Right lung (tissue), 5 donors: ENCODE data around the gene LRRFIP1. TPM values are rescaled to one million over a fixed set of nuclear protein-coding genes. Genes with fewer than 3 reads are reported as not detected.

ENCODE experiments used
- DNase-seq, 2 donors: peaks; one replicate each; pipeline ENCODE4 v3.0.0-alpha.2; 2013
- polyA plus RNA-seq, 5 donors: library from polyadenylated mRNA; unstranded; fragments of 120-200 nt; gene quantifications; one replicate each; pipeline versions ENCODE4 v1.2.1 to v1.2.3, GENCODE V29; 2013; ENCODE audit warnings: inconsistent platforms in 1 of 5, low replicate concordance in 1 of 5; ENCODE audit not compliant: insufficient read length in 5 of 5, insufficient read depth in 1 of 5

The LRRFIP1 gene
- polyA plus RNA-seq, 5 donors, result 88.5 to 129 (median 119) TPM

DNA sequence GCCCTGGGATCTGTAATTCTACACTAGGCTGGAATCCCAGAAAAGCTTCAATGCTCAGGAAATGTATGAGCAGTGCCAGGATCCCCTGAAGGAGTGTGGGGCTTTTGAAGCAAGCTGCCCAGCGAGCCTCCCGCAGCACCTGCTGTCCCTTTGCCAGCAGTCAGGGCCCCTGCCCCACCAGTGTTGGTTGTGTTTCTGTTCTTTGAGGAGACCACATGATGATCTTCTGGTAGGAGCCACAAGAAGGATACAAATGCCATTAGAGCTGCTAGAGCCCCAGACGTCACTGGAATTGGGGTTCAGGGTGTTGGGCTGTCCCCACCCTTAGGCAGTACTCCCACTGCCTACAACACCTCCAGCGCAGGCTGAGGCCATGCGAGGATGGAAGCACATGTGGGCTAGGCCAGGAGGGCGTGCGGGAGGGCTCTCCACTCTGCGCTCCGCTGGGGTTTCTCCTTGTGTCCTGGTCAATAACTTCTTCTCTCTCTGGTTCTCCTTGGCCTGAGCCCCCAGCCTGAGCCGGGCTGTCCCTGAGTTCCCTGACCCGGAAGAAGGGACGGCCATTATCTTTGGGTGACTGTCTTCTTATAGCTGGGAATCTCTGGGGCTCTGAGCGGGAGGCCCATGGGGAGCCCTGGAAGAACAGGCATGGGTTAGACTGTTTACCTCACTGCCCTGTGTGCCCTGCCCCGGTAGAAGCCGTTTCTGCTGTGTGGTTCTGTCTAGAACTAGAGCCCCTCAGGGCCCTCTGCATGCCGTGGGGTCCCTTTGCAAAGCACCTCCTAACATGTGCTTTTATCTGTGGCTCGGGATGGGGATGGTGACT, 73.9 kb downstream of the LRRFIP1 start:
- no peak for DNase-seq

DNA sequence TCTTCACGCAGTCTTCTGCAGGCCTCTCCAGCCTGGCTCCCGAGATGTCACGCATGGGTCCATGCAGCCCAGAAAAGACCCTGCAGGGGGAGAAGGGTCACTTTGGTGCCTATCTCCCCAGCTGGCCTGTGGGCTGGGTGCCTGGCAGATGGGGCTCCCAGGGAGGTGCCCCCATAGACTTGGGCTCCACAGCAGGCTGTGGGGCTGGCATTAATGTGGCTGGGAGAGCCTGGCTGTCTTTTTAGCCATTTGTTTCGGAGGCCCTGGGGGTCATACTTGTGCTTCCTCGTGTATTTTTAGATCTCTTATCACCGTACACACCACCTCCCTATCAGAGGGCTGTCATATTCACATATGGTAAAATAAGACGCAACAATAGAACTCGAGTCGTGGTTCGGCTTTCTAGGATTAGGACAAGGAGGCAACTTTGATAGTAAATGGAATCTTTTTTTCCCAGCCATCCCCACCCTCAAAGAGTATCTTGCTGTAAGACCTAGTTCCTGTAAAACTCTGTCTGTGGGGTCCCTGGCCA, 74.5 kb downstream of the LRRFIP1 start:
- DNase-seq, result no peak

DNA sequence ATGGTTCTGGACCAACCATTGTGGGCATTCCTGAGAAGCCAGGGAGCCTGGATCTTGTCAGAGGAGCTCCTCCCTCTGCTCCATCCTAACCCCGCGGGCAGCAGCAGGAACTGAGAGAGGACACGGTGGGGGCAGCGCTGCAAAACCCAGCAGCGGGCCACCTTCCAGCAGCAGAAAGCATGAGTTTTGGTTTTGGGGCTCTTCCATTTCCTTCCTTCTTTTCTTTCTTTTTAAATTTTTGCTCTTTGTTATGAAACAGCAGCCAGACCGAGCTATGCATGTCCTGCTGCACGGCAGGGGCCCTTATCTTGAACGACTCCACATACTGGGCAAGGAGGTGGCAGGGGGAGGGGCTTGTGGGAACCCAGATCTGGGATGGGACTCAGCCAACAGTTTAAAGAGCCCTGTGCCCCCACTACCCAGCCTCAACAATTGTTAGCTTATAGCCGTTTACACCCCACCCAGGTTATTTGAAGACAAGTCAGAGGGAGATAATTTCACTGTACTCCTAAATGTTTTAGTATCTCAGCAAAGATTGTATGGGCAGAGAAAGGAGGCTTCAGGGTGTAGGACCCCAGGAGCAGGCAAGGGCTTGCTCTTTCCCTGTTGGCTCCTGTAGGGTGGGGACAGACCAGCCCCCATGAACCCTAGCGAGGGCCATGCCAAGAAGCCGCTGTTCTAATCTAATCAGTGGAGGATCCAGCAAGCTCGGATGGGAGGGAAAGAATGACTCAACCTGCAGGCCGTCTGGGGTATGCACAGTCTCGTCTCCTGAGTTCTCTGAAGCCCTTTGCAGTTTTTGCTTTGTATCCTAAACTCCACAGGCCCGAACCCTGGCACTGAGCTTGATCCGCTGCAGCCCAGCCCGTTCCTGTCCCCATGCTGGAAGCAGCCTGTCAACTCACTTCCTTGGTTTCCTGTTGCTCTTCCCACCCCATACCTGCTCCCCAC, 75.3 kb downstream of the LRRFIP1 start:
- DNase-seq, result no peak

DNA sequence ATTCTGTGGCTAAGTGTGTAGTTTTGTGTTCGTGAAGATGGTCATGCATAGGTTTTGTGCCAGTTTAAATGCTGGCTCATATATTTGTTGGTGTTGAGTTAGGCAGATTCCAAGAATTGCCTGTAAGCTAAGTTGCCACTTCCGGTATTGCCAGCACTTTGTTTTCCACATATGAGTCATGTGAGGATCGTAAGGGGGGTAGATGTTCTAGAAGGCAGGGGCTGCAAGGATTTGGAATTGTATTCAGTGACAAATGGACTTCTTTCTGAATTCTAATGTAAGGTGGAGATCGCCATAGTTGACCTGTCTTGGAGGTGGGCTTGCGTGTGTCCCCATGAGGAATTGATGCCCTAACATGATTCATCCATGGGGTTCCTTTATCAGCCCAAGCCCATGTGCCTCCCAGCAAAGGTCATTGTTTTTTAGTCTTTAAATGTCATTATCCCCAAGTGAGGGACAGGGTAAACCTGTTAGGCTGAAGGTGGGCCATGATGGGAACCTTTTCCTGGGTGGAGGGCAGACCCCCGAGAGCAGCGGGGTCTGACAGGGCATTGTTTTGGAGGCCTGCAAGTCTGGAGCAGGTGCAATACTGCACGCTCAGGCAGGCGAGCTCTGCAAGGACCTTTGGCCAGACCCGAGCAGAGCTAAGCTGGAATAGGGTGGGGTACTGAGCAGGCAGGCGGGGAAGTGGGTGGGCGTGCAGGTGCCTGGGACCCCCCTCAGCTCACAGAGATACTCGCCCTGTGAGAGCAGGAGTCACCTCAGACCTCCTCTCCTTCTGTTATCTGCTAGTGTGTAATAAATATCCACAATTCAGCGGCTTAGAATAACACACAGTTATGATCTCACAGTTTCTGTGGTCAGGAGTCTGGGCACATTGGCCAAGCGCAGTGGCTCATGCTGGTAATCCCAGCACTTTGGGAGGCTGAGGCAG, 77.4 kb downstream of the LRRFIP1 start:
- no peak for DNase-seq

DNA sequence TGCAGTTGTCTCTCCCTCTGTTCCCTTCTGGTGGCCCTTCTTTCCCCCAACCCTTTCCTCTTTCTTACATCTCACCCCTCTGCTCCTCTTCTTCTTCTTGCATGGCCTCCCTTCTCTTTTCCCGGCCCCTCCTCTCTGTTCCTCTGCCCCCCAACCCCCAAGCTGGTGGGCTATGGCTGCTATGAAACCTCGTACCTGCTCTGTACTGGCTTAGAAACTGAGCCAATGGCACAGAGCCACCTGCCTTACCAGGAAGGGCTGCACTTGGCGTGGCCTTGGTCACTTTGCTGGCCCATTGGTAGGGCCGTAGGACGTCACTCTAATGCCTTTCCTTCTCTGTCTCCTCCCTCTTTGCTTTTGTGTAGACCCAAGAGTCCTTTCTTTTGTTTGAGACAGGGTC, 78.9 kb downstream of the LRRFIP1 start:
- DNase-seq, result no peak

DNA sequence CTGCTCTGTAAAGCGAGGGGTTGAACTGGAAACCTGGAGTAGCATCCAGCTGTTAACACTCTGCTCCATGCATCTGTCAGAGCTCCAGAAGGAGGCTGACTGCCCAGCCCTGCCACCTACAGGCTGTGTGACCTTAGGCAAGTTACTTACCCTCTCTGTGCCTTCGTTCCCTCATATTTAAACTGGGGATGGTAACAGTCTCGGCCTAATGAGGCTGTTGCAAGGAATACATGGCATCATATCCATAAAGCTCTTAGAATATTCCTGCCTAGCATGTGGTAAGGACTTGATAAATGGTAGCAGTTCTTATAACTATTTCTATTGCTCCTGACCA, 80.6 kb downstream of the LRRFIP1 start:
- DNase-seq, result no peak

DNA sequence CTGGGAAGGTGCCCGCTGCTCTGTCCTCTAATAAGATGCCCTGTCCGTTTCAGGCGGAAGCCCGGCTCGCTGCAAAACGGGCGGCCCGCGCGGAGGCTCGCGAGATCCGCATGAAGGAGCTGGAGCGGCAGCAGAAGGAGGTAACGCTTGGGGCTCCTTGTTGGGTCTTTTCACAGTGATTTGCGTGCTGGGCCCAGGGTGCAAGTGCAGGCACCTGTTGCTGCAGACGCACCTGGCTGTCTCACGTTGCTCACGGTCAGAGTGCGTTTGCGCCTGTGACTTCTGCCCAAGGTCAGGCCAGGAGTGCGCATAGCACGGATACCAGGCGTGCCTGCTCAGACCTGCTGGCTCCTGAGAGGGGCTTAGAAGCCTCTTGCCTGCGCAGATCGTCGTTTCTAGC, 81.1 kb downstream of the LRRFIP1 start:
- DNase-seq, result no peak

DNA sequence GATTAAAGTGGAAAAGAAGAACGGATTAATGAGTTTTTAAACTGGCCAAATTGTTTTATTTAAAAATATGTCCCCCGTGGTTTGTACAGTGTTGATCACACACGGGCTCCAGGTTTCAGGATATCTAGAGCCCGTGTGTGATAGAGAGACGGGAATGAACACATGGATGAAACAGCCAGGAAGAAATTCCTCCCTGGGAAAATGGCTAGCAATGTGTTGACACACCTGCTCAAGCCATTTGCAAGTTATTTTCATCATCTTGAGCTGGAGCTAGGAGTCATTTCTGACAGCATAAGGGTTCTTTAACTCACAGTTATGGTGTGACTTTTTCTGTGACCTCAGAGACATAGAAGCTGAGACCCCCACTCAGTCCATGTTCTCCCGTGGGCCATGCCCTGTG, 81.6 kb downstream of the LRRFIP1 start:
- no peak for DNase-seq

DNA sequence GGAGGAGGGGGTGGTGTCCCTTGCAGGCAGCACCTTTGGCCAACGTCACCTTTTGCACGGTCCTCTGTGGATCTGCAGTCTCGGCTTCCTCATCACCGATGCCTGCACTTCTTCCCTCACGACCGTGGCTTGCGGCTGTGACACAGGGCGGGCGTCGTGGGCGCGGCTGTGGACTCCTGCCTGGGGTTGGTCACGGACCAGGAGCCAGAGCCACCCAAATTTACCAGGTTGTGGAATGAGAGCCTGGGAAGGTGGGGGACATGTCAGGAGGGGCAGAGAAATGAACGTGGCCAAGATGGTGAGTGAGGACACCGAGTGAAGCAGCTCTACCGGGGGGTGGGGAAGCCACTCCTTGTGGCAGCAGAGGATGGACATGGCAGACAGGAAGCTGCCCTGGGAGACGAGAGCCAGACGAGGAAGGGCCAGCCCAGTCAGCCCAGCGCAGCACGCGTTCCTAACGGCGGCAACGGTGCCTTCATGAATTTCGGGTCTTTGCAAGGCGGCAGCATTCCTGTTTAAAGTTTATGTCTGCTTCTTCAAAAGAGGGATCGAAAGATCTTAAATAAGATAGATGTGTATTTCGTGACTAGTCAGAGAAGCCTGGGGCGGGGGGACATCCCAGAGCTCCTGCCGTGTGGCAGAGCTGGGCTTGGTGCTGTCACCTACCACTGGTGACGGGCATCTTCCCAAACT, 84.2 kb downstream of the LRRFIP1 start:
- no peak for DNase-seq

DNA sequence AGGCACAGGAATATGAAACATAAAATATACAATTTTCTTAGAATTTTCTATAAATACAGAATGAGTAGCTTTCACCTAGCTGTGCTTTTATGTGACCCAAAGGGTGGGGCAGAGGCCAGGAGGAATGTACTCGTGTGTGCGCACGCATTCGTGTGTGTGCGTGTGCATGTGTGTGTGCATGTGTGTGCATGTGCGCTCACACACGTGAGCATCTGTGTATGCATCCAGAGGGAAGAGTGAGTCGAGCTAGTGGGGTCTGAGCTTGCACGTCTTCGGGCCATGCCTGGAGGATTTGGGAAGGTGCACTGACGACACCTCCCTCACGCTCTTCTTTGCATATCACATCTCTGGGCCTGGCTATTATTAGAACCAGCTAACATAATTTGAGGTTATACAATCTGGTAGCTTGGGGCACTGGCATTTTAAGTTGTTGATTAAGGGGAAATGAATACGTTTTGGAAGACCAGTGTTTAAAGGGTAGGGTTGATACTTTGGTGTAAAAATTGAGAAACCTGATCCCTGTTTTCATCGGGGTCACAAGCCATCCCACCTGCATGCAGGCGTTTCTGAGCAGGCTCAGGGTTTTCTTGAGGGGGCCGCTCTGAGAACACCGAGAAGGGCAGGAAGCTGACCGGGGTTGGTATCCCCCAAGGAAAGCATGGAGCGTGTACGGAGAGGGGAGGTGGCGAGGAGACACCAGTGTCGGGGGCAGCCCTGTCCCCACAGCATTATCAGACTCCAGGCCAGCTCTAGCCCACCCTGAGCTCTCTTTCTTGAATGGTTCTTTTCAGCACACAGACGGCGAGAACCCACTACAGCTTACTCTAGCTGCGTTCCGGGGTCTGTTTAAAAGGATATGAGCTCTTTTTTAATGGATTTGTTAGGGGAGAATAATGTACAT, 85.3 kb downstream of the LRRFIP1 start:
- no peak for DNase-seq

DNA sequence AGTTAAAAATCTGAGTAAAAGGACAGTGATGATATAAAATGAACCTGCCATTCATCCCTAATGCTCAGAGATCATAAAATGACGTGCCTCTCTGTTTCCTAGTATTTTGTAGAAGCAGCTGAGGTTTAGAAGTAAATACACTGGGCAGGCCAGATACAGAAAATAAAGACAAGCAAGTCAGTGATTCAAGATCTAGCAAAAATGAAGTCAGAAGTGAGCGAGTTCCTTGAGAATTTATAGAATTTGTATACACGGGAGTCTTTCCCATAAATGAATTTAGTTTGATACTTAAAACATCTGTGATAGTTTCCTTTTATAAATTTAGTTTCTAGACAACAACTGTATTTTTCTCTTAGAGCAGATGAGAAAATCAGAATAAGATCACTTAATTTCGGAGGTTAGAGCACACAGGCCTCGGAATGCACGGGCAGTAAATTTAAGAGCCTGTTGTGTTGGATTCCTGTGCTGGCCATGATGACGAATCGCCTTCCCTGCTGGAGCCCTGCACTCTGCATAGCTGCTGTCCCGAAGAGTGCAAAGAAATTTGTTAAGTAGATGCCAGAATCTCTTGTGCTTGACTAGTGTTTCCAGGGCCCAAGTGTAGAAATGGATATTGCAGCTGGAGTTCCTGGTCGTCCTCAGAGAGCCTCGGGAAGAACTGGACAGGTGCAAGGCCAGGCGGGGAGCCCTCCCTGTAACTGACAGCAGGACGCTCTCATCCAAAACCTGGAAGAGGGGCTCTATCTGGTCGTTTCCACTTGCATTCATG, 87.5 kb downstream of the LRRFIP1 start:
- no peak for DNase-seq

DNA sequence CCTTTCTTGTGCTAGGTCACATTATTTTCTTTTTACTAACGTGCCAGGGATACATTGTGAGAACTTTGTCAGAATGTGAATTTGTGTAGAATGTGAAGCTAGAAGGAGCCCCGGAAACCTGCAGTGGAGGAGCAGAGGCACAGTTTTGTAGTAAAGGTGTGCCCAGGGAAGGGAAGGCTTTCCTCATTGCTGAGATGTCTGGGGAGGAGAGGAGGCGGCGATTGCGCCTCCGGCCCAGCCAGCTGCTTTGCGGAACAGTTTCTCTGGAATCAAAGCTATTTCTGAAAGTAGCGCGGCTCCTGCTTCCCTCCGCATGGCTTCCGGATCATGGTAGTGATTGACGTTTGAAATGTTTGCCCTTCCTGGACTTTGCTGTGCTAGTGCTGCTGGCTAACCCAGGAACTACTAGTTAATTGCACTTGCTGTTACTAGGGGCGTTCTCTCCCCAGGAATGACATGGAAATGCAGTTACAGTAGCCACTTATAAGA, 88.1 kb downstream of the LRRFIP1 start:
- DNase-seq, result no peak

DNA sequence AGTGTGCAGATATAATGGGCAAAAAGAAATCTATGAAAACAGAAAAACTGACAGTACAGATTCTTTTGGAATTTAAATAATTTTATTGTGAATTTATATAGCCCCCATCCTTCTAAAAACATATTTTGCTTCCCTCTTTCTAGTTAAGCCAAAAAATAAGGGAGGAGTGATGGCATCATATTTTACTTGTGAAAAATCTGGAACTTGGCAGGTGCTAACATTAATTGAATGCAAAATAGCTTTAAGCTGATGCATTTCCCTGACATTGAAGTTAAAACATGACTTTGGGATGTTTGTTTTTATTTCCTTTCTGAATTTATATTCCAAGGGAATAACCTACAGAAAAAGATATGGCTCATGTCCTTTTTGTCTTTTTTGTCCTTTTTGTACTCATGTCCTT, 88.6 kb downstream of the LRRFIP1 start:
- DNase-seq, result no peak

DNA sequence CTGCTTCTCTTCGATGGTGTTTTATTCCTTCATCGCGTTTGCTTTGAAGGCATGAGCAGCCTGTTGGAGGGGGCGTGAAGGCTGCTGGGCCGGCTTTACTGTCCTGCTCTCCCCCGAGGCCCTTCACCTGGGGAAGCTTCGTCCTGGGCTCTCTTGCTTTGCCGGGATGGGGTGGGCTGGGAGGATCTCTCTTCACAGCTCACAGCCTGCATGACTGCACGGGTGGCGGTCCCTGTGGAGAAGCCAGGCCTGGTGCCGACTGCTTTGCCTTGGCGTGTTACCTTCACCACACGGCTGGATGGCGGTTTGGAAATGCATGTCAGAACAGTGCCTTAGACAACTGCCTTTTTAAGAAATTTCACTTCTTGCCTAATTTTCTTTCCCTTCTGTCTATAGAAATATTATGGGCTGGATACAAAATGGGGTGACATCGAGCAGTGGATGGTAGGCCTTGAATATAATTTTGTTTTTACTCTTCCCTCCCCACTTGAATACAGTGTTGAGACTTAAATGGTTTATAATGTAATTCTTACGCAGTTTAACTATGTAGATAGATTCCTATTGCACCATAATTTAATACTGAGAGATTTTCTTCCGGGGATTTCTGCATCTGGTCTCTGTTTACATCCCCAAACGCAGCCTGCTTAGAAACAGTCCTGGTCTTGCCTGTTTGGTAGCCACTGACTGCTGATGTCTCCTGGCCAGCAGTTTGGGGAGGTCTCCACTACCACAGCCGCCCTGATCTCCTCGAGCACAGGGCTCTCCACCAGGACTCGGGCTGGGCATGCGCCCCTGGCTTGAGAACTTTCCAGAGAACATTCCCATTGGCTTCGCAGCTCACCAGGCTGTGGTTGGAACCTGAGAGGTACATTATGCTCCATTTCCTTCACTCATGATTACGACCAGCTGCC, 90.2 kb downstream of the LRRFIP1 start:
- no peak for DNase-seq

DNA sequence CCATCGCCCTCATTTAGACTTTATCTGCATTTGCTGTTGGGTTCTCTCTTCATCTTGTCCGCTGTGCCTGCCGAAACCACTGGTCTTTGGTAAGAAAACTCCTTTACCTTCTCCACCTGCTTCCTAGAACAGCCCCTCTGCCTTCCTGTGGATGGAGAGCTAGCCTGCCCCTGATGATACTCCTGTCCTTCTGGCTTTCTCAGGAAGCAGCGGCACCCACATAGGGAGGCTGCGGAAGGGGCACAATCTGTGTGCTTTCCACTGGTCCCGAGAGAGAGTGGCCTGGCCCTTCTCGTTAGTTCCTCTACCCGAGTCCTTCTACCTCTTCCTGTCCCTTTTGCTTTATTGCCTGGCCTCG, 90.9 kb downstream of the LRRFIP1 start:
- DNase-seq, result no peak

DNA sequence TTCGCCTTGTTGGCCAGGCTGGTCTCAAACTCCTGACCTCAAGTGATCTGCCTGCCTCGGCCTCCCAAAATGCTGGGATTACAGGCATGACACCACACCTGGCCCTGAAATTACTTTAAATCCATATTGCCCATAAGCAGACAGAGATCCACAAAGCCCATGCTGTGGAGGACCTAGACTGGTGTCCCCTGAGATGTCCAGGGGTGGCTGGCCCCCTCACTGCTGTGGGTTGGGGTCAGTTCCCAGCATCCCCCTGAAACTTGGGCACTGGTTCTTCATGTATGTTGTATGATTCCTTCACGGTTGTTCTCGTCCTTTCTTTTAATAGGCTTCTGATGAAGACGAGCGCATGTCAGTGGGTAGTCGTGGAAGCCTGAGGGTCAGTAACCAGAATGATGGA, 93.1 kb downstream of the LRRFIP1 start:
- DNase-seq, result no peak

DNA sequence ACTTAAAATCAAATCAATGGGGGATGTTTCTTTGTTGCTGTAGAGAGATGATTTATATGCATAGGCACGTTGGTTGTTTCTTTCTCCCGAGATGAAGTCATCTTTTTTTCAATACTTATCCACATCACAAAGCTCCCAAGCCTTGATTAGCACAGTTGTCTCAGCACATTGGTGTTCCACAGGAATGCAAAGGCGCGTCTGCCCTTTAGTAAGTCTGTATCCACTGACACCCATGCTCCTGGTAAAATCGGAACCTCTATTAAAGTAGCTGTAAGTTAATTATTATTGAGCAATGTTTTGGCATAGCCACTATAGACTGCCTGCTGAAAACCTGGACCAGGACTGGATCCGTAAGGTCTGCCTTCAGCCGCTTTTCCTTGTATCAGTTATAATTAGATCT, 93.6 kb downstream of the LRRFIP1 start:
- DNase-seq, result no peak

DNA sequence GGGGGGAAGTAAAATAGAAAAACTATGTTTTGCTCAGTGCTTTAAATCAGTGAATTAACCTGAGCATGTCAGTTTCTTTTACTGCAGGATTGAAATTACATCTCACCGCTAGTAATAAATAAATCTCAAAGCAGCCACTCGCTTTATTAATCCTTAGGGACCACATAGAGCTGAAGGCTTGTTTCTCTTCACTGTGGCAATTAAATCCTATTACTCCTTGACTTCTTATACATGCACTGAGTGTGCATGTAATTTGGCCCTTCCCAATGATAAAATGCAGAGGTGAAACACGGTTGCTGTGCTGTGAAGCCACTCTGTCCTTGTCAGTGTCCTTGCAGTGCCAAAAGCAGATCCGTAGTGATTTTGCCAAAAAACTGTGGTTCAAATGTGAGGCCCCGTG, 94.1 kb downstream of the LRRFIP1 start:
- no peak for DNase-seq
